Esophagus squamous epithelium (tissue), 5 donors: ENCODE results near the gene ETV6. TPM values are rescaled to one million over a fixed set of nuclear protein-coding genes. Genes with fewer than 3 reads are reported as not detected.

Experiments used
- DNase-seq: peaks from one replicate; lab custom pipeline; 2025; lab: John Stamatoyannopoulos, UW
- H3K27ac ChIP-seq, 4 donors: fragments of 200-600 bp; sonication (generic); one replicate each; pipeline ENCODE4 v1.5.1; 2016 to 2019; ENCODE audit warnings: mild to moderate bottlenecking in 1 of 4
- H3K27me3 ChIP-seq, 4 donors: fragments of 200-600 bp; sonication (generic); 1 replicate in 3 of 4; 2 replicates in 1 of 4; pipeline versions ENCODE4 v1.5.1 to v1.6.0; 2017 to 2021; ENCODE audit warnings: antibody characterized with exemption in 1 of 4
- H3K36me3 ChIP-seq, 3 donors: fragments of 200-600 bp; sonication (generic); one replicate each; pipeline ENCODE4 v1.5.1; 2016 to 2019
- H3K4me1 ChIP-seq, 3 donors: fragments of 200-600 bp; sonication (generic); one replicate each; pipeline ENCODE4 v1.5.1; 2017 to 2019
- H3K4me3 ChIP-seq, 4 donors: fragments of 200-600 bp; sonication (generic); 1 replicate in 3 of 4; 2 replicates in 1 of 4; pipeline ENCODE4 v1.5.1; 2016 to 2019; ENCODE audit warnings: mild to moderate bottlenecking in 2 of 4, moderate library complexity in 1 of 4
- H3K9me3 ChIP-seq, 3 donors: fragments of 200-600 bp; sonication (generic); one replicate each; pipeline ENCODE4 v1.5.1; 2016 to 2019
- POLR2A ChIP-seq, 4 donors: fragments of 450-650 bp; IDR thresholded peaks; one replicate each; pipeline ENCODE4 v1.6.1; 2017; ENCODE audit warnings: antibody characterized with exemption in 4 of 4, mild to moderate bottlenecking in 4 of 4, moderate library complexity in 3 of 4
- WGBS, 2 donors: methylation state at CpG; one replicate each; pipeline ENCODE4 v1.1.5; 2018; 5-methylcytosine and 5-hydroxymethylcytosine counted together
- intact Hi-C: fragments of 100-400 bp; cut with DNase I; formaldehyde crosslinking; loops from one replicate; pipeline ENCODE4 v1.15.0; 2022
- total RNA-seq, 4 donors: library from RNA; depleted of rRNA; stranded (reverse); fragments of >200 nt; gene quantifications; one replicate each; pipeline ENCODE4 v1.1.0, GENCODE V29; 2016
- TF ChIP-seq, protein P1 (sequence below), 6 experiments: fragments of 450-650 bp in 4 of 6; fragments of 200-600 bp in 2 of 6; sonication (generic) in 2 of 6; IDR thresholded peaks; one replicate each; pipeline ENCODE4 v1.5.1; 2016 to 2019; ENCODE audit warnings: antibody characterized with exemption in 6 of 6, mild to moderate bottlenecking in 4 of 6, moderate library complexity in 4 of 6
- donor health status: DM: yes; HTN: yes; CAD: no.

The ETV6 gene
- total RNA-seq, 4 donors from 2014 or later: 11.3 to 17.3 (median 13.8) TPM

DNA sequence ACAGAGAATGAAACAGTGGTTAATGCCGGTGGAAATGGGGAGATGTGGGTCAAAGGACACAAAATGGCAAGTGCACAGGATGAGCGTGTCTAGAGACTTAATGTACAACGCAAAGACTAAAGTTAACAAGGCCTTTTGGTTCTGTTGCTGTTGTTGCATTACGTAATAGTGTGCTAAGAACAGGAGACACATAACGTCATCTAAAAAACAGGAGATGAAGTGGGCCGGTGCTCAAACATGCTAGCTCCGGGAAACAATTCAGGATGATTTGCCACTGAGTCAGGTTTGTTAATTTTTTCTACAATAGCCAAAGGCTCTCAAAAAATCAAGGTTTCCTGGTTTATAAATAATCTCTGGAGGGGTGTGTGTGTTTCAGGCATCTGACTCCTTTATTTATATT lies 55.5 kb downstream of the ETV6 start:
- TF ChIP-seq, protein P1, sequence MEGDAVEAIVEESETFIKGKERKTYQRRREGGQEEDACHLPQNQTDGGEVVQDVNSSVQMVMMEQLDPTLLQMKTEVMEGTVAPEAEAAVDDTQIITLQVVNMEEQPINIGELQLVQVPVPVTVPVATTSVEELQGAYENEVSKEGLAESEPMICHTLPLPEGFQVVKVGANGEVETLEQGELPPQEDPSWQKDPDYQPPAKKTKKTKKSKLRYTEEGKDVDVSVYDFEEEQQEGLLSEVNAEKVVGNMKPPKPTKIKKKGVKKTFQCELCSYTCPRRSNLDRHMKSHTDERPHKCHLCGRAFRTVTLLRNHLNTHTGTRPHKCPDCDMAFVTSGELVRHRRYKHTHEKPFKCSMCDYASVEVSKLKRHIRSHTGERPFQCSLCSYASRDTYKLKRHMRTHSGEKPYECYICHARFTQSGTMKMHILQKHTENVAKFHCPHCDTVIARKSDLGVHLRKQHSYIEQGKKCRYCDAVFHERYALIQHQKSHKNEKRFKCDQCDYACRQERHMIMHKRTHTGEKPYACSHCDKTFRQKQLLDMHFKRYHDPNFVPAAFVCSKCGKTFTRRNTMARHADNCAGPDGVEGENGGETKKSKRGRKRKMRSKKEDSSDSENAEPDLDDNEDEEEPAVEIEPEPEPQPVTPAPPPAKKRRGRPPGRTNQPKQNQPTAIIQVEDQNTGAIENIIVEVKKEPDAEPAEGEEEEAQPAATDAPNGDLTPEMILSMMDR (IDR thresholded peaks at IDR 0.05): no peak
- no peak for TF ChIP-seq POLR2A (IDR thresholded peaks at IDR 0.05)
- H3K36me3 ChIP-seq: no peaks in the 10 kb centered on the region
- WGBS, 2 donors: 25 to 46% methylated on average over 7 of the region's 7 CpGs
- DNase-seq: no peak
- H3K4me3 ChIP-seq: no peak overlapping the region
- no peaks in the 10 kb centered on the region for H3K9me3 ChIP-seq
- H3K27me3 ChIP-seq: no peaks in the 10 kb centered on the region
- H3K27ac ChIP-seq: peak overlapping the region; percentile 38 to 70 (median 68)
- peaks cover 14 to 62% (median 31%) of the 10 kb centered on the region in 3 donors for H3K4me1 ChIP-seq
- intact Hi-C loops: no loop called here

DNA sequence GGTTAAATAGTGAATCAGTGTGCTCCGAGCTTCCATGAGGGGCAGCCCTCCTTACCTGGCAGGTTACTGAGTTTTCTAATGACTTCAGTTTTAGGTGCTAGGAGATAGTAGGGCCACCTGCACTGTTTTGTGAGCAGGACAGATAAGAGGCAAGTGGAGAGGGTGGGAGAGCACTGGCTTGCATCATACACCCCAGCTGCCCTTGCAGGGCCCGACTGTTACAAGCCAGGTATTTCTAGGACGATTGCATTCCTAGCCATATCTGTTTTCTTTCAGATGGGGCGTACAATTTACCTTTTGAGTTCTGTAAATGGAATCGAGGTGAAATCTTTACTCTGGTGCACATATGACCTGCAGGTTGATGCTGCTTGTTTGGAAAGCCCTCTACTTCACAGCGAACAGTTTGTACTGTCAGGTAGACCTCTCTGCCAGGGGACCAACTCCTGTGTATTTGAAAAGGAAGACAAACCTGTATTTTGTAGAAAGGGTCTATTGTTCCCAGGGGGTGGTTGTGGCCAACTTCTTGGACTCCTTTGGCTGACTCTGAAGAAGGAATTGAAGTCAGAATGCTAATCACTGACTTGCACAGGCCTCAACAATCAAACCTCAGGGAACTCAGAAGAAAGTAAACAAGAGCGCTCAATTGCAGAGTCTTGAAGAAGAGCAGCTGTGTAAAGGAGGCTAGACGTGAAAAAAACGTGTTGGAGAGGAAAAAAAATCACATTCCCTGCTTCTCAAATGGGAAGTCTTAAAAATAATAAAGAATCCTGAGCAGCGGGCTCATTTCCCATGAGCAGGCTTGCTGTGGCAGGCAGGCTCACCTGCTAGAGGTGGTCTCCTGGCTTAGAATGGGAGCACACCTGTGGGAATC lies 57.3 kb downstream of the ETV6 start:
- no peak for TF ChIP-seq POLR2A (IDR thresholded peaks at IDR 0.05)
- H3K27me3 ChIP-seq: no peaks in the 10 kb centered on the region
- H3K4me1 ChIP-seq: peaks cover 14 to 63% (median 38%) of the 10 kb centered on the region in 3 donors
- DNase-seq: no peak
- no peaks in the 10 kb centered on the region for H3K36me3 ChIP-seq
- intact Hi-C loops: no loop called here
- 39 to 53% methylated on average over 9 to 10 of the region's 10 CpGs for WGBS, 2 donors
- H3K9me3 ChIP-seq: no peaks in the 10 kb centered on the region
- peak overlapping the region; percentile 28 to 70 (median 68) for H3K27ac ChIP-seq
- no peak overlapping the region for H3K4me3 ChIP-seq

DNA sequence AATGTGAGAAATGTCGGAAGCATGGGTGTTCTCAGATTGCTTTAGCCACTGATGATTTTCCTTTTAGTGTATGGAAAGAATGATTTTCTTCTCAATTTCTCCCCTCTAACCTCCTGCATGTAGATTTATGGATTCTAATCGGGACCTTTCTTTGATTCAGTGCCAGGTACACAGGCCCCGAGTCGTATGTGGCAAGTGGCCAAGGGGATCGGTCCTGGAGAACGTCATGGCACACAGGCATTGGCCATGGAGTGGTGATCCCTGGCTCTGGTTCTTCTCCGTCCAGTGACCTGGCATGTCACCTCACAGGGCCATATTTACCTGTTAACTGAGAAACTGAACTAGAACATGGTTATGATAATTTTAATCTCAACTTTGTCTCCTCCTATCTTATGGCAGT lies 58.1 kb downstream of the ETV6 start:
- TF ChIP-seq, protein P1 (IDR thresholded peaks at IDR 0.05): no peak
- TF ChIP-seq POLR2A (IDR thresholded peaks at IDR 0.05): no peak
- Histone ChIP-seq H3K4me1 (peaks cover 14 to 59% (median 43%) of the 10 kb centered on the region in 3 donors), H3K4me3 (no peak overlapping the region), H3K9me3 (no peaks in the 10 kb centered on the region), H3K27ac (peak overlapping the region in 3 of 4 donors; percentile 67 to 70 (median 70)), H3K27me3 (no peaks in the 10 kb centered on the region), H3K36me3 (no peaks in the 10 kb centered on the region)
- WGBS, 2 donors: 24 to 31% methylated on average over 7 of the region's 7 CpGs
- intact Hi-C loops: no loop called here
- DNase-seq: no peak

- Histone ChIP-seq H3K36me3 (no peaks in the 10 kb centered on the region), H3K4me1 (peaks cover 14 to 55% (median 43%) of the 10 kb centered on the region in 3 donors), H3K27me3 (no peaks in the 10 kb centered on the region), H3K4me3 (no peak overlapping the region), H3K27ac (peak overlapping the region in 1 of 4 donors; percentile 3), H3K9me3 (no peaks in the 10 kb centered on the region)
- no peak for DNase-seq
- 63 to 87% methylated on average over 2 to 4 of the region's 4 CpGs for WGBS, 2 donors
- intact Hi-C loops: no loop called here
- TF ChIP-seq, protein P1 (IDR thresholded peaks at IDR 0.05): no peak
- TF ChIP-seq POLR2A (IDR thresholded peaks at IDR 0.05): no peak
Observed at GRCh38 chr12:11709513-11709912, 60.0 kb downstream of the ETV6 start.

DNA sequence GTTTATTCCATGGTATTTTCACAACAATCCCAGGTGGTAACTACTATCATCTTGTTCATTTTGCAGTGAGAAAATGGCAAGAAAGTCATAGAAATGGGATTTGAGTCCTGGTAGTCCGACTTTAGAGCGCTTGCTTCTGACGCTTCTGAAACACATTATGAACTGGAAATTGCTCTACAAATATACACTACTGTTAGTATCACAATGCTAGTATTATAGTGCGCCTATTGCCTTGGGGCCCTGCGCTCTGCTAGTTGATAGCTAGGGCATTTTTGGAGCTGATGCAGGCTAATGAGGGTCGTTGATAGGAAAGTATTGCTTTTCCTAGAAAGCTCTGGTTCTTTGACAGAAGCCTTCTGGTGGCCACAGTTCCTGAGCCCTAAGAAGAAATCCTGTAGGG lies 61.0 kb downstream of the ETV6 start:
- TF ChIP-seq, protein P1 (IDR thresholded peaks at IDR 0.05): no peak
- TF ChIP-seq POLR2A (IDR thresholded peaks at IDR 0.05): no peak
- H3K36me3 ChIP-seq: no peaks in the 10 kb centered on the region
- intact Hi-C loops: no loop called here
- H3K4me3 ChIP-seq: no peak overlapping the region
- WGBS, 2 donors: 90 to 94% methylated on average over 5 to 6 of the region's 6 CpGs
- no peak for DNase-seq
- H3K9me3 ChIP-seq: no peaks in the 10 kb centered on the region
- peaks cover 14 to 47% (median 36%) of the 10 kb centered on the region in 3 donors for H3K4me1 ChIP-seq
- no peaks in the 10 kb centered on the region for H3K27me3 ChIP-seq
- H3K27ac ChIP-seq: peak overlapping the region in 1 of 4 donors; percentile 39
